Prostate gland (tissue), 2 donors: Measurements from ENCODE around the gene YTHDF1.

Experiments
- POLR2A ChIP-seq: fragments of 450-650 bp; IDR thresholded peaks from one replicate; pipeline ENCODE4 v1.6.1; 2016; ENCODE audit warnings: antibody characterized with exemption, mild to moderate bottlenecking
- TF ChIP-seq, protein P1 (sequence below), 4 experiments: fragments of 200-600 bp in 2 of 4; fragments of 450-650 bp in 2 of 4; sonication (generic) in 2 of 4; IDR thresholded peaks; 1 replicate in 3 of 4; 2 replicates in 1 of 4; pipeline ENCODE4 v1.5.1; 2016 to 2019; ENCODE audit warnings: antibody characterized with exemption in 4 of 4, mild to moderate bottlenecking in 2 of 4, moderate library complexity in 2 of 4

DNA sequence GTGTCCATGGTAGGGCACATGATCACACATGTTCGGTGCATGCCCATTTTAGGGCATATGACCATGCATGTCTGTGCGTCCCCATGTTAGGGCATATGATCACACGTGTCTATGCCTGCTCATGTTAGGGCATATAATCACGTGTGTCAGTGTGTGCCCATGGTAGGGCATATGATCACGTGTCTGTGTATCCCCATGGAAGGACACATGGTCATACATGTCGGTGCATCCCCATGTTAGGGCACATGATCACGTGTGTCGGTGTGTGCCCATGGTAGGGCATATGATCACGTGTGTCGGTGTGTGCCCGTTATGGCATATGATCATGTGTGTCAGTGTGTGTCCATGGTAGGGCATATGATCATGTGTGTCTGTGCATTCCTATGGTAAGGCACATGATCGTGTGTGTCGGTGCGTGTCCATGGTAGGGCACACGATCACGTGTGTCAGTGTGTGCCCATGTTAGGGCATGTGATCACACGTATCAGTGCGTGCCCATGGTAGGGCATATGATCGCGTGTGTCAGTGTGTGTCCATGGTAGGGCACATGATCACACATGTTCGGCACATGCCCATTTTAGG, 30.6 kb downstream of the YTHDF1 start:
- TF ChIP-seq, protein P1, sequence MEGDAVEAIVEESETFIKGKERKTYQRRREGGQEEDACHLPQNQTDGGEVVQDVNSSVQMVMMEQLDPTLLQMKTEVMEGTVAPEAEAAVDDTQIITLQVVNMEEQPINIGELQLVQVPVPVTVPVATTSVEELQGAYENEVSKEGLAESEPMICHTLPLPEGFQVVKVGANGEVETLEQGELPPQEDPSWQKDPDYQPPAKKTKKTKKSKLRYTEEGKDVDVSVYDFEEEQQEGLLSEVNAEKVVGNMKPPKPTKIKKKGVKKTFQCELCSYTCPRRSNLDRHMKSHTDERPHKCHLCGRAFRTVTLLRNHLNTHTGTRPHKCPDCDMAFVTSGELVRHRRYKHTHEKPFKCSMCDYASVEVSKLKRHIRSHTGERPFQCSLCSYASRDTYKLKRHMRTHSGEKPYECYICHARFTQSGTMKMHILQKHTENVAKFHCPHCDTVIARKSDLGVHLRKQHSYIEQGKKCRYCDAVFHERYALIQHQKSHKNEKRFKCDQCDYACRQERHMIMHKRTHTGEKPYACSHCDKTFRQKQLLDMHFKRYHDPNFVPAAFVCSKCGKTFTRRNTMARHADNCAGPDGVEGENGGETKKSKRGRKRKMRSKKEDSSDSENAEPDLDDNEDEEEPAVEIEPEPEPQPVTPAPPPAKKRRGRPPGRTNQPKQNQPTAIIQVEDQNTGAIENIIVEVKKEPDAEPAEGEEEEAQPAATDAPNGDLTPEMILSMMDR (IDR thresholded peaks at IDR 0.05), result no peak
- TF ChIP-seq POLR2A, result no peak
